ENCODE measurements around the gene APLP1. TPM values are rescaled to one million over a fixed set of nuclear protein-coding genes. Genes with fewer than 3 reads are reported as not detected.

APLP1 gene
- total and polyA plus RNA-seq, 2 of the 4 experiments (the other 2 are of a cell fraction), result 4.7 to 41.0 TPM

DNA sequence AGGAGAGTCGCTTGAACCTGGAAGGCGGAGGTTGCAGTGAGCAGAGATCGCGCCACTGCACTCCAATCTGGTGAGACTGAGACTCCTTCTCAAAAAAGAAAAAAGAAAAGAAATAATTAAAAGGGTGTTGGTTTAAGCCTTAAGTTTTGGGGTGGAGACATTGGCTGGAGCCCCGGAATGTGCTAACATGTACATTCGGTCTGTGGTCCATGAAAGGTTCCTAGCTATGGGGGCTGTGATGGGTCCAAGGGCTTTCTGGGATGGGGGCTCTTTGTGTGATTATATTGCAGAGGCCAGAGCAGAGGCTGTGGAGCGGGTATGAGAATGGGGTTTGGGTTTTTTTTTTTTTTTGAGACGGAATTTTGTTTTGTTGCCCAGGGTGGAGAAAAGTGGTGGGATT is 17.5 kb downstream of the APLP1 start:
- H3K14ac ChIP-seq (replicated peaks; ENCODE audit: low read depth, low read length), result no peak overlapping the region
- intact Hi-C loops (cut with micrococcal nuclease) (no loop called here), in situ Hi-C loops (cut with MboI; ENCODE audit: low sequenced_read_pairs) (loop anchor here (5.0 kb wide), 1 partner anchor 46 kb away; no protein-coding TSS in a partner anchor), dilution Hi-C loops (cut with HindIII; ENCODE audit: low sequenced_read_pairs, unreplicated experiment) (no loop called here)
- no peak overlapping the region for H2BK20ac ChIP-seq (ENCODE audit: low read depth, low read length)
- ChIA-PET CTCF (interaction anchor here (0.6 kb wide), 1 partner anchor 66 kb away, joined by 3 read pairs; no protein-coding TSS in a partner anchor), POLR2A (ENCODE audit: unreplicated experiment) (no interaction called here)
- no TSS peak for BruUV-seq (replicated peaks)
- no peak overlapping the region for H4K91ac ChIP-seq (ENCODE audit: insufficient read depth, low read depth, low read length)
- no peaks in the 10 kb centered on the region for H3K9me1 ChIP-seq (ENCODE audit: insufficient read depth, low read length)
- H3K56ac ChIP-seq (ENCODE audit: extremely low read depth, insufficient read depth, low read length), result no peak overlapping the region
- no peak overlapping the region for H3K9ac ChIP-seq (ENCODE audit: low read depth, low read length)
- H2AK9ac ChIP-seq (replicated peaks; ENCODE audit: low read depth, low read length, poor library complexity), result no peak overlapping the region
- WGBS, 2 experiments (ENCODE audit: extremely low coverage in 2 of 2, insufficient read length in 1 of 2), result 92% methylated on average over 2 of the region's 8 CpGs; no CpG with 5 or more reads in 1 of the 2 experiments
- ATAC-seq (ENCODE audit: low read depth) (no peak), DNase-seq (no peak)
- H2AFZ ChIP-seq (replicated peaks; ENCODE audit: low read length, poor library complexity), result no peak overlapping the region
- no peak overlapping the region for H3K4me3 ChIP-seq (ENCODE audit: insufficient read depth, low read depth, low read length)
- no peak overlapping the region for H2BK120ac ChIP-seq (ENCODE audit: low read depth, low read length)
- no peaks in the 10 kb centered on the region for H3K9me3 ChIP-seq (ENCODE audit: control insufficient read depth, insufficient read depth, low read length)
- H3K27ac ChIP-seq (ENCODE audit: insufficient read depth, low read length), result no peak overlapping the region
- H3K79me1 ChIP-seq (ENCODE audit: low read depth in 1 of 2, low read length in 2 of 2), result peaks cover 0 to 3% of the 10 kb centered on the region in 2 experiments; a peak in 1 of 4 replicates
- H2AK5ac ChIP-seq (ENCODE audit: low read depth, low read length), result no peak overlapping the region
- TF ChIP-seq MXI1 (IDR thresholded peaks at IDR 0.05; ENCODE audit: borderline replicate concordance, low read depth, low read length) (no peak), MAZ (IDR thresholded peaks at IDR 0.05; ENCODE audit: borderline replicate concordance, low read depth, low read length) (no peak), BHLHE40 (IDR thresholded peaks at IDR 0.05; ENCODE audit: low read depth, low read length) (no peak), POLR2A (IDR thresholded peaks at IDR 0.05; ENCODE audit: low read depth, low read length) (no peak), SMC3 (IDR thresholded peaks at IDR 0.05; ENCODE audit: low read depth, low read length) (no peak)
- TF ChIP-seq, protein P1, sequence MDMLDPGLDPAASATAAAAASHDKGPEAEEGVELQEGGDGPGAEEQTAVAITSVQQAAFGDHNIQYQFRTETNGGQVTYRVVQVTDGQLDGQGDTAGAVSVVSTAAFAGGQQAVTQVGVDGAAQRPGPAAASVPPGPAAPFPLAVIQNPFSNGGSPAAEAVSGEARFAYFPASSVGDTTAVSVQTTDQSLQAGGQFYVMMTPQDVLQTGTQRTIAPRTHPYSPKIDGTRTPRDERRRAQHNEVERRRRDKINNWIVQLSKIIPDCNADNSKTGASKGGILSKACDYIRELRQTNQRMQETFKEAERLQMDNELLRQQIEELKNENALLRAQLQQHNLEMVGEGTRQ (IDR thresholded peaks at IDR 0.05; ENCODE audit: low read depth, low read length), result no peak
- H4K20me1 ChIP-seq (ENCODE audit: insufficient read depth, low read length), result no peaks in the 10 kb centered on the region; the same call in 1 of the 2 replicates
- H4K8ac ChIP-seq (ENCODE audit: low read depth in 2 of 2, low read length in 2 of 2), result no peak overlapping the region
- no peak overlapping the region for H3K18ac ChIP-seq (ENCODE audit: low read depth, low read length)
- no peak overlapping the region for H3K4me2 ChIP-seq (ENCODE audit: low read depth, low read length)
- no peak overlapping the region for H3K4ac ChIP-seq (ENCODE audit: low read depth, low read length)
- no peaks in the 10 kb centered on the region for H3K4me1 ChIP-seq (ENCODE audit: control insufficient read depth, insufficient read depth, low read length)
- no peak overlapping the region for H2BK5ac ChIP-seq (ENCODE audit: low read depth, low read length, poor library complexity, severe bottlenecking)
- no peak overlapping the region for H4K5ac ChIP-seq (ENCODE audit: low read depth, low read length)
- no peaks in the 10 kb centered on the region for H3K27me3 ChIP-seq (ENCODE audit: control insufficient read depth, insufficient read depth, low read length)
- no peak overlapping the region for H2BK15ac ChIP-seq (ENCODE audit: low read depth, low read length)
- H3K36me3 ChIP-seq (ENCODE audit: control insufficient read depth, insufficient read depth, low read length), result peaks cover 29% of the 10 kb centered on the region
- H3K23ac ChIP-seq (ENCODE audit: low read depth, low read length), result no peak overlapping the region

Data from IMR-90 (cell line).